Measurements from ENCODE around the gene CDH11.

DNA sequence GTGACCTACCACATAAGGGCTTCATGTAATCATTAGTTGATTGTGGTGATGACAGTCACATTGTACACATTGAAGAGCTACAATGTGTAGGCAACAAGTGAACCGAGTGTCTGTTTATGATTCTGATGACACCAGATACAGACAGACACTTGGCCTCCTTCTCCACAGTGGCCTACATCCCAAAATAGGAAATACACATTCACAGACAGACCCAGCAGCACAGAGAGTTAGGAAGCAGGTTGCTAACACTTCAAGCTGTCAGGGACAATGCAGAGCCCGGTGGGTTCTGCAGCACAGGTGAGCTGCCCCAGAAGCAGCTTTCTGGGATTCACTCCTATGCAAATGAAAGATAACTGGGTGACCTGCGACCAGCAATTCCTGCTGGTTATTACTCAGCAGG, 72.2 kb downstream of the CDH11 start:
- no peak for TF ChIP-seq EZH2 (IDR thresholded peaks at IDR 0.05; ENCODE audit: borderline replicate concordance, insufficient read depth, low read depth, low read length, poor library complexity, severe bottlenecking)
- TF ChIP-seq CTCF (IDR thresholded peaks at IDR 0.05) = no peak

Data from B cell (primary cell).